ENCODE measurements around the gene RPL15. TPM values are rescaled to one million over a fixed set of nuclear protein-coding genes. Genes with fewer than 3 reads are reported as not detected.

Gene RPL15
- total RNA-seq, 2 experiments from 2014 or later = 2,355 to 2,390 TPM

- DNase-seq (ENCODE audit: low spot score) = no peak
- H3K79me2 ChIP-seq (ENCODE audit: insufficient read depth, low read depth, low read length) = peaks cover 30% of the 10 kb centered on the region; the same call in 1 of the 2 replicates
- CTCF ChIA-PET (ENCODE audit: unreplicated experiment) = no interaction called here
These were observed 44.6 kb upstream of the RPL15 start for GRCh38 chr3:23872330-23872729.

GRCh38 chr3:23873941-23874340, 43.0 kb upstream of the RPL15 start:
- H3K79me2 ChIP-seq (ENCODE audit: insufficient read depth, low read depth, low read length) = peaks cover 19% of the 10 kb centered on the region
- ChIA-PET POLR2A (interaction anchor here (0.6 to 1.0 kb wide), 3 partner anchors 9 to 281 kb away, joined by 3 to 4 read pairs (median 3); no protein-coding TSS in a partner anchor), CTCF (ENCODE audit: unreplicated experiment) (no interaction called here)
- BruUV-seq (replicated peaks) = no TSS peak
- H3K27ac ChIP-seq (ENCODE audit: low read depth, low read length, poor library complexity, severe bottlenecking) = no peak overlapping the region
- TF ChIP-seq, protein P1, sequence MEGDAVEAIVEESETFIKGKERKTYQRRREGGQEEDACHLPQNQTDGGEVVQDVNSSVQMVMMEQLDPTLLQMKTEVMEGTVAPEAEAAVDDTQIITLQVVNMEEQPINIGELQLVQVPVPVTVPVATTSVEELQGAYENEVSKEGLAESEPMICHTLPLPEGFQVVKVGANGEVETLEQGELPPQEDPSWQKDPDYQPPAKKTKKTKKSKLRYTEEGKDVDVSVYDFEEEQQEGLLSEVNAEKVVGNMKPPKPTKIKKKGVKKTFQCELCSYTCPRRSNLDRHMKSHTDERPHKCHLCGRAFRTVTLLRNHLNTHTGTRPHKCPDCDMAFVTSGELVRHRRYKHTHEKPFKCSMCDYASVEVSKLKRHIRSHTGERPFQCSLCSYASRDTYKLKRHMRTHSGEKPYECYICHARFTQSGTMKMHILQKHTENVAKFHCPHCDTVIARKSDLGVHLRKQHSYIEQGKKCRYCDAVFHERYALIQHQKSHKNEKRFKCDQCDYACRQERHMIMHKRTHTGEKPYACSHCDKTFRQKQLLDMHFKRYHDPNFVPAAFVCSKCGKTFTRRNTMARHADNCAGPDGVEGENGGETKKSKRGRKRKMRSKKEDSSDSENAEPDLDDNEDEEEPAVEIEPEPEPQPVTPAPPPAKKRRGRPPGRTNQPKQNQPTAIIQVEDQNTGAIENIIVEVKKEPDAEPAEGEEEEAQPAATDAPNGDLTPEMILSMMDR (conservative IDR thresholded peaks at IDR 0.05; ENCODE audit: low read length) = no peak
- TF ChIP-seq EZH2phosphoT487 (IDR thresholded peaks at IDR 0.05; ENCODE audit: borderline replicate concordance, low read depth, low read length) = no peak
- peaks cover 10% of the 10 kb centered on the region for H3K36me3 ChIP-seq (ENCODE audit: insufficient read depth, low read length)
- no peak overlapping the region for H3K4me3 ChIP-seq (ENCODE audit: low read depth, low read length, poor library complexity, severe bottlenecking)
- H3K4me1 ChIP-seq (ENCODE audit: insufficient read depth, low read length, poor library complexity, severe bottlenecking) = no peaks in the 10 kb centered on the region
- H2AFZ ChIP-seq (ENCODE audit: low read length) = no peak overlapping the region
- no peaks in the 10 kb centered on the region for H4K20me1 ChIP-seq (ENCODE audit: insufficient read depth, low read length)
- H3K4me2 ChIP-seq (ENCODE audit: low read length) = no peak overlapping the region
- intact Hi-C loops (cut with micrococcal nuclease; ENCODE audit: unreplicated experiment) = no loop called here
- H3K9me2 ChIP-seq (ENCODE audit: insufficient read depth, low read length) = no peaks in the 10 kb centered on the region
- H3K9me3 ChIP-seq (ENCODE audit: low read length) = no peaks in the 10 kb centered on the region
- no peak for DNase-seq (ENCODE audit: low spot score)

More at GRCh38 chr3:23872330-23872729, 44.6 kb upstream of the RPL15 start:
- Histone ChIP-seq H3K4me3 (ENCODE audit: low read depth, low read length, poor library complexity, severe bottlenecking) (no peak overlapping the region), H3K27ac (ENCODE audit: low read depth, low read length, poor library complexity, severe bottlenecking) (no peak overlapping the region), H4K20me1 (ENCODE audit: insufficient read depth, low read length) (no peaks in the 10 kb centered on the region), H3K36me3 (ENCODE audit: insufficient read depth, low read length) (no peaks in the 10 kb centered on the region), H3K9me3 (ENCODE audit: low read length) (no peaks in the 10 kb centered on the region), H3K9me2 (ENCODE audit: insufficient read depth, low read length) (no peaks in the 10 kb centered on the region), H3K4me1 (ENCODE audit: insufficient read depth, low read length, poor library complexity, severe bottlenecking) (peaks cover 6% of the 10 kb centered on the region), H3K4me2 (ENCODE audit: low read length) (no peak overlapping the region), H2AFZ (ENCODE audit: low read length) (no peak overlapping the region)
- intact Hi-C loops (cut with micrococcal nuclease; ENCODE audit: unreplicated experiment) = no loop called here
- TF ChIP-seq EZH2phosphoT487 (IDR thresholded peaks at IDR 0.05; ENCODE audit: borderline replicate concordance, low read depth, low read length) = no peak
- TF ChIP-seq, protein P1 (conservative IDR thresholded peaks at IDR 0.05; ENCODE audit: low read length) = no peak
- POLR2A ChIA-PET = no interaction called here
- BruUV-seq (replicated peaks) = no TSS peak

GRCh38 chr3:23874359-23875112, 42.4 kb upstream of the RPL15 start:
- intact Hi-C loops (cut with micrococcal nuclease; ENCODE audit: unreplicated experiment) = no loop called here

More at GRCh38 chr3:23874359-23875112, 42.4 kb upstream of the RPL15 start:
- BruUV-seq (replicated peaks) = no TSS peak
- ChIA-PET CTCF (ENCODE audit: unreplicated experiment) (no interaction called here), POLR2A (interaction anchor here (0.6 to 0.9 kb wide), 2 partner anchors 10 to 28 kb away, joined by 3 read pairs; no protein-coding TSS in a partner anchor)
- H4K20me1 ChIP-seq (ENCODE audit: insufficient read depth, low read length) = no peaks in the 10 kb centered on the region
- no peak overlapping the region for H3K4me3 ChIP-seq (ENCODE audit: low read depth, low read length, poor library complexity, severe bottlenecking)
- DNase-seq (ENCODE audit: low spot score) = no peak
- H3K36me3 ChIP-seq (ENCODE audit: insufficient read depth, low read length) = peaks cover 11% of the 10 kb centered on the region
- no peaks in the 10 kb centered on the region for H3K4me1 ChIP-seq (ENCODE audit: insufficient read depth, low read length, poor library complexity, severe bottlenecking)
- H3K9me2 ChIP-seq (ENCODE audit: insufficient read depth, low read length) = no peaks in the 10 kb centered on the region
- H3K79me2 ChIP-seq (ENCODE audit: insufficient read depth, low read depth, low read length) = peaks cover 13% of the 10 kb centered on the region; the same call in 1 of the 2 replicates
- H2AFZ ChIP-seq (ENCODE audit: low read length) = no peak overlapping the region
- H3K4me2 ChIP-seq (ENCODE audit: low read length) = no peak overlapping the region
- H3K27ac ChIP-seq (ENCODE audit: low read depth, low read length, poor library complexity, severe bottlenecking) = no peak overlapping the region
- H3K9me3 ChIP-seq (ENCODE audit: low read length) = no peaks in the 10 kb centered on the region
- TF ChIP-seq, protein P1 (conservative IDR thresholded peaks at IDR 0.05; ENCODE audit: low read length) = no peak
- TF ChIP-seq EZH2phosphoT487 (IDR thresholded peaks at IDR 0.05; ENCODE audit: borderline replicate concordance, low read depth, low read length) = no peak

Data from OCI-LY7 (cell line).